Upper lobe of left lung (tissue), 4 donors: ENCODE data around the gene BEST1.

Source experiments
- POLR2A ChIP-seq, 4 donors: fragments of 450-650 bp; IDR thresholded peaks; one replicate each; pipeline ENCODE4 v1.5.1; 2016 to 2017; ENCODE audit warnings: antibody characterized with exemption in 4 of 4, mild to moderate bottlenecking in 2 of 4
- POLR2AphosphoS5 ChIP-seq, 2 donors: sonication (generic); formaldehyde crosslinking; IDR thresholded peaks; one replicate each; pipeline ENCODE4 v1.5.1; 2017; ENCODE audit warnings: antibody characterized with exemption in 2 of 2
- TF ChIP-seq, protein P1 (sequence below), 6 experiments: fragments of 450-650 bp in 4 of 6; fragments of 200-600 bp in 2 of 6; sonication (generic) in 2 of 6; IDR thresholded peaks; one replicate each; pipeline ENCODE4 v1.5.1; 2016 to 2019; ENCODE audit warnings: antibody characterized with exemption in 6 of 6

DNA sequence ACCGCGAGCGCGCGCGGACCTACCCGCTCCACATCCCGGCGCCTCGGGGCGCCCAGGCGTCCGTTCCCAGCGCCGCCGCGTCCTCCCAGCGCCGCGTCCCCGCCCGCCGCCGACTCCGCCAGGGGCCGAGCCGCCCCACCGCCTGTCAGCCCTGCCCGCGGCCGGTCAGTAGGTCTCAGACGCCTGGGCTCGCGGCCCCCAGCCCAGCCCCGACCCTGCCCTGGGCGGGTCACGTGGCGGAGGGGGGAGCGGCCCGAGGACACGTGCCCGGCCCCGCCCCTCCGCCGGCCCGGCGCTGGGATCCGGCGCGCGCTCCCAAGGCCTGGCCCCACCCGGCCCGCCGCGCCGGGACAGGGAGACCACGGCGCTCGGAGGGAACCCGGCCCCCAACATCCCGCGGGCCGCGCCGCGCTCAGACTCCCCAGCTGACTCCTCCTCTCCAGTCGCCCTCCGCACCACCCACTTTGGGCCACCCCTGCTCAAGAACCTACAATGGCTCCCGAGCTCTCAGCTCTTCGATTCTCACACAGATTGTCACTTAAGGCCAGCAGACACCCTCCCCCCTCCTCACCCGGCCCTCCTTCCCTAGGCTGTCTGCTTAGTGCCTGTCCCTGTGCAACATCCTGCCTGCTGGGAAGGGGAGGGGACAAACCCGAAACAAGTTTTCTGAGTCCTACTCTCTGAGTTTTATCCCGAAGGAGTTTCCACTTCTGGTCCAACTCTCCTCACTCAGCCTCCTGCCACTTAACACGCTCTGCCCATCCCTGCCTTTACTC lies 32.6 kb upstream of the BEST1 start, which contains the start of gene RAB3IL1:
- TF ChIP-seq POLR2A (IDR thresholded peaks at IDR 0.05) = peak in 2 of 4 donors; percentile 13 to 48
- TF ChIP-seq, protein P1, sequence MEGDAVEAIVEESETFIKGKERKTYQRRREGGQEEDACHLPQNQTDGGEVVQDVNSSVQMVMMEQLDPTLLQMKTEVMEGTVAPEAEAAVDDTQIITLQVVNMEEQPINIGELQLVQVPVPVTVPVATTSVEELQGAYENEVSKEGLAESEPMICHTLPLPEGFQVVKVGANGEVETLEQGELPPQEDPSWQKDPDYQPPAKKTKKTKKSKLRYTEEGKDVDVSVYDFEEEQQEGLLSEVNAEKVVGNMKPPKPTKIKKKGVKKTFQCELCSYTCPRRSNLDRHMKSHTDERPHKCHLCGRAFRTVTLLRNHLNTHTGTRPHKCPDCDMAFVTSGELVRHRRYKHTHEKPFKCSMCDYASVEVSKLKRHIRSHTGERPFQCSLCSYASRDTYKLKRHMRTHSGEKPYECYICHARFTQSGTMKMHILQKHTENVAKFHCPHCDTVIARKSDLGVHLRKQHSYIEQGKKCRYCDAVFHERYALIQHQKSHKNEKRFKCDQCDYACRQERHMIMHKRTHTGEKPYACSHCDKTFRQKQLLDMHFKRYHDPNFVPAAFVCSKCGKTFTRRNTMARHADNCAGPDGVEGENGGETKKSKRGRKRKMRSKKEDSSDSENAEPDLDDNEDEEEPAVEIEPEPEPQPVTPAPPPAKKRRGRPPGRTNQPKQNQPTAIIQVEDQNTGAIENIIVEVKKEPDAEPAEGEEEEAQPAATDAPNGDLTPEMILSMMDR (IDR thresholded peaks at IDR 0.05) = peak in 1 of 6 experiments; percentile 24
- peak in 1 of 2 donors; percentile 6 for TF ChIP-seq POLR2AphosphoS5 (IDR thresholded peaks at IDR 0.05)
